ENCODE measurements around the gene POP4. TPM values are rescaled to one million over a fixed set of nuclear protein-coding genes. Genes with fewer than 3 reads are reported as not detected.

Gene POP4
- total and polyA plus RNA-seq, 10 of the 15 experiments (the other 5 are each of a cell fraction or from before 2014, with no cell fraction given): 52.1 to 231 (median 118) TPM

GRCh38 chr19:29605653-29606419 lies at the start of gene POP4 (continued):
- TF ChIP-seq E4F1 (IDR thresholded peaks at IDR 0.05; ENCODE audit: borderline replicate concordance, partially characterized antibody) (peak; percentile 76), POLR2AphosphoS5 (IDR thresholded peaks at IDR 0.05; ENCODE audit: low read length) (peak; percentile 98), DPF2 (IDR thresholded peaks at IDR 0.05) (peak; percentile 30; the same call in 1 of the 2 replicates), CHD2 (IDR thresholded peaks at IDR 0.05; ENCODE audit: borderline replicate concordance, low read depth, low read length) (peak; percentile 73), ZBTB11 (CRISPR knock-in tag; IDR thresholded peaks at IDR 0.05) (0 out of 2 replicates have a peak, but pooled peaks have one; percentile 29), ELK1 (IDR thresholded peaks at IDR 0.05; ENCODE audit: low read depth, low read length) (peak; percentile 82), RELB (IDR thresholded peaks at IDR 0.05; ENCODE audit: low read depth) (peak; percentile 94), NBN (IDR thresholded peaks at IDR 0.05) (peak; percentile 99), RCOR1 (conservative IDR thresholded peaks at IDR 0.05; ENCODE audit: low read depth, low read length) (no peak), POU2F2 (IDR thresholded peaks at IDR 0.05; ENCODE audit: borderline replicate concordance, low read depth, low read length) (peak; percentile 79; the same call in 2 of the 3 replicates), ATF7 (IDR thresholded peaks at IDR 0.05; ENCODE audit: low read depth) (peak; percentile 94), SREBF2 (IDR thresholded peaks at IDR 0.05; ENCODE audit: low read length) (no peak), IKZF2 (IDR thresholded peaks at IDR 0.05) (peak; percentile 41 to 47; a peak in 2 of 4 replicates), RBBP5 (conservative IDR thresholded peaks at IDR 0.05) (no peak), HDAC6 (IDR thresholded peaks at IDR 0.05; ENCODE audit: unreplicated experiment) (peak; percentile 64), SMAD1 (IDR thresholded peaks at IDR 0.05; ENCODE audit: low read depth, partially characterized antibody) (peak; percentile 84), GATAD2B (conservative IDR thresholded peaks at IDR 0.05; ENCODE audit: low read depth) (peak; percentile 78)
